Stimulated activated effector memory CD8-positive, alpha-beta T cell treated with anti-CD3 and anti-CD28 coated beads, Interleukin-12 subunit alpha, Interleukin-12 subunit beta, amount 100 ng/mL, for 72 hours (primary cell): ENCODE measurements around the gene NUP160.
A peak's percentile ranks its signal among the peaks of the same experiment; 100 is the strongest.
"Not testable (repeated sequence)": the region's sequence is repeated elsewhere in the genome, so short reads cannot be mapped to it uniquely, and the experiment has no call there.

Experiments
- ATAC-seq: fragments of 150-1000 bp; cut with Tn5 transposase; 2 replicates; pipeline ENCODE4 v1.10.0; 2021
- DNase-seq, 2 donors: peaks; one replicate each; pipeline ENCODE4 v3.0.0; 2021 to 2022; ENCODE audit warnings: low spot score in 2 of 2
- H3K27ac Mint-ChIP-seq: one replicate; pipeline ENCODE4 v1.8.0; 2022; ENCODE audit warnings: mild to moderate bottlenecking, mixed read lengths
- H3K36me3 Mint-ChIP-seq: one replicate; pipeline ENCODE4 v1.8.0; 2022; ENCODE audit warnings: mild to moderate bottlenecking, mixed read lengths
- H3K4me1 Mint-ChIP-seq: one replicate; pipeline ENCODE4 v1.8.0; 2022; ENCODE audit warnings: mixed read lengths
- H3K4me3 Mint-ChIP-seq: one replicate; pipeline ENCODE4 v1.8.0; 2022; ENCODE audit warnings: mild to moderate bottlenecking, mixed read lengths
- H3K9me3 Mint-ChIP-seq: one replicate; pipeline ENCODE4 v1.8.0; 2022; ENCODE audit warnings: mixed read lengths

Gene NUP160

DNA sequence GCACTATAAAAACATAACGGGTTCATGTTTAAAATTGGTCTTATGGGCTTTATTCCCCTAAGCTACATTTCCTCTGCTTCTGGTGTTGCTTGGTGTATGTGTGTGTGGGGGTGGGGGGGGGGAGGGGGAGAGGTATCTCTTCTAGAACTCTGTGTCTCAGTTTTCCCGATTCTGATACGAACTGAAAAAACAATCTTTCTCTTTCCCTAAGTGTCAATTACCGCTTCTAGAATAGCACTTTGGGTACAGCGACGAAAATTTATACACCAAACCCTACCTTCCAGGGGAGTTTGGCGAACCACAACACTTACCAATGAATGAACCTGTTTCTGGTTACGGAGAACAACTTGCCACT, 636 bp downstream of the NUP160 start:
- H3K27ac Mint-ChIP-seq, result peak overlapping the region; percentile 97
- DNase-seq (no peak), ATAC-seq (no peak)
- no peaks in the 10 kb centered on the region for H3K9me3 Mint-ChIP-seq
- H3K36me3 Mint-ChIP-seq, result peaks cover 6% of the 10 kb centered on the region
- peak overlapping the region; percentile 93 for H3K4me3 Mint-ChIP-seq
- peaks cover 41% of the 10 kb centered on the region for H3K4me1 Mint-ChIP-seq

DNA sequence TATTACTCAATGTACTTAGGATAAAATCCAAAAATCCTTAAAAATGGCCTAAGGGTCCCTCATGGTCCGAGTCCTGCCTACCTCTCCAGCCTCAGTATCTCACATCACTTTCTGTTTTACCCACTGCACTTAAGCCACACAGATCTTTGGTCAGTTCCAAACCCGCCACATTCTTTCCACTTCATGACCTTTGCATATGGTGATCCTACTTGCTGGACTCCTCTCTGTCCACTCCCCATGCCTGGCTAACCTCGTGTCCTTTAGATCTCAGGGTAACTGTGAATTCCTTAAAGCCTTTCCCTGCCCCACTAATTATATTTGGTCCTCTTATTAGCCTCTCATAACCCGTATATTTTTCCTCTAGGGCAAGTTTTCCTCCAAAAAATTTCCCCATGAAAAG, 1.2 kb downstream of the NUP160 start:
- DNase-seq (no peak), ATAC-seq (no peak)
- Mint-ChIP-seq H3K36me3 (peaks cover 6% of the 10 kb centered on the region), H3K27ac (peak overlapping the region; percentile 97), H3K4me3 (peak overlapping the region; percentile 93), H3K9me3 (no peaks in the 10 kb centered on the region), H3K4me1 (peaks cover 41% of the 10 kb centered on the region)

- DNase-seq (no peak), ATAC-seq (no peak)
- H3K27ac Mint-ChIP-seq, result no peak overlapping the region
- peaks cover 6% of the 10 kb centered on the region for H3K36me3 Mint-ChIP-seq
- no peak overlapping the region for H3K4me3 Mint-ChIP-seq
- no peaks in the 10 kb centered on the region for H3K9me3 Mint-ChIP-seq
- peaks cover 25% of the 10 kb centered on the region for H3K4me1 Mint-ChIP-seq
Measured at GRCh38 chr11:47843361-47844055, 4.6 kb downstream of the NUP160 start.

DNA sequence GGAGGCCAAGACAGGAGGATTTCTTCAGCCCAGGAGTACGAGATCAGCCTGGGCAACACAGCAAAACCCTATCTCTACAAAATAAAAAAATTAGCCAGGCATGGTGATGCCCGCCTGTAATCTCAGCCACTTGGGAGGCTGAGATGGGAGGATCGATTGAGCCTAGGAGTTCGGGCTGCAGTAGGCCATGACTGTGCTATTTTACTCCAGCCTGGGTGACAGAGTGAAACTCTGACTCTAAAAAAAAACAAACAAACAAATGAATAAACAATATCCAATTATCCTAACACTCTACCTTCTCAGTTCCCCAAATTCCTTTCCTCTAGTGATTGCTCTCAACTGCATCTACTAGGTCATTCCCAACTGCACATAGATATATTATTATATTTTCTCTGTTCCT, 5.4 kb downstream of the NUP160 start:
- peaks cover 24% of the 10 kb centered on the region for H3K4me1 Mint-ChIP-seq
- peaks cover 2% of the 10 kb centered on the region for H3K36me3 Mint-ChIP-seq
- DNase-seq, result no peak
- no peak for ATAC-seq
- H3K4me3 Mint-ChIP-seq, result no peak overlapping the region
- no peaks in the 10 kb centered on the region for H3K9me3 Mint-ChIP-seq
- no peak overlapping the region for H3K27ac Mint-ChIP-seq

DNA sequence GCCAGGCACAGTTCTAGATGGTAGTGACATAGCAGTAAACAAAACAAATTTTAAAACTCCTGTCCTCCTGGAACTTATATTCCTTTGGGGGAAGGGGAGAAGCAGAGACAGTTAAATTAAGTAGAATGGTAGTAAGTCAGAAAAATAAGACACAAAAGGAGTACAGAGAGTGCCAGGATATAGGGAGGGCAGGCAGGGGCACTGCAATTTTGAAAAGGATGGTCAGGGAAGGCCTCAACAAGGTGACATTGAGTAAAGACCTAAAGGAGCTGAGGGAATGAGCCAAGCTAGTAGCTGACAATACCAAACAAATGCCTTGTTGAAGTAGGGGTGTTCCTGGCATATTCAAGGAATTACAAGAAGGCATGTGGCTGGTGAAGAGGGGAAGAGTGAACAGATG, 10.2 kb downstream of the NUP160 start:
- Mint-ChIP-seq H3K9me3 (no peaks in the 10 kb centered on the region), H3K4me1 (peaks cover 5% of the 10 kb centered on the region), H3K27ac (no peak overlapping the region), H3K4me3 (no peak overlapping the region), H3K36me3 (no peaks in the 10 kb centered on the region)
- no peak for DNase-seq
- no peak for ATAC-seq

DNA sequence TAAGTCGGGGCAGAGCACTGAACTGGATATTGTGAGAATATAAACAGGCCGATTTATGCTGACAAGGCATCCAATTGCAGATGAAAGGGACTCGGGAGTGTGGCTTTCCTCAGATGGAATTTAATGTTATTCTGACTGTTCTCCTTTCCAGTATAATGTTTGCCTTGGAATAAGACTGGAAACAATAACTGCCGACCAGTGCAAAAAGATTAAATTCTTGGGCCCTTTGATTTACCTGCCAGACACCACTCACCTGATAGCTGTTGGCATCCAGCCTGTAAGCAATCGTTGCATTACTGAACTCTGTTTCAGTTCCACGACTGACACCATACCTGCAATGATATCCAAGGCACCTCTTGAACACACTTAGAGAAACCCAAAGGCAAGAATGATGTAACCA, 10.9 kb downstream of the NUP160 start:
- ATAC-seq (no peak), DNase-seq (no peak)
- Mint-ChIP-seq H3K27ac (no peak overlapping the region), H3K4me1 (peaks cover 5% of the 10 kb centered on the region), H3K36me3 (no peaks in the 10 kb centered on the region), H3K9me3 (no peaks in the 10 kb centered on the region), H3K4me3 (no peak overlapping the region)

- not testable (repeated sequence) for H3K4me3 Mint-ChIP-seq, H3K27ac Mint-ChIP-seq
- peaks cover 30% of the 10 kb centered on the region for H3K4me1 Mint-ChIP-seq
Measured at GRCh38 chr11:47830013-47830412, 18.1 kb downstream of the NUP160 start.

DNA sequence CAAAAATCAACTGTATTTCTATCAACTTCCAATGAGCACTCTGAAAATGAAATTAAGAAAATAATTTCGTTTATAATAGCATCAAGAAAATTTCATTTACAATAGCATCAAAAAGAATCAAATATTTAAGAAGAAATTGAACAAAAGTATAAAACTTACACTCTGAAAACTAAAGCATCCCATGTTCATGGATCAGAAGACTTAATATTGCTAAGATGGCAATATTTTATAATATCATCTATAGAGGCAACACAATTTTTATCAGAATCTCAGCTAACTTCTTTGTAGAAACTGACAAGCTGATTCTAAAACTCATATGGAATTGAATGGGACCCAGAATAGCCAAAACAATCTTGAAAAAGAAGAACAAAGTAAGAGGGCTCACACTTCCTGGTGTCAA, 19.9 kb downstream of the NUP160 start:
- Mint-ChIP-seq H3K4me1 (peaks cover 25% of the 10 kb centered on the region), H3K27ac (no peak overlapping the region), H3K9me3 (peaks cover under 1% of the 10 kb centered on the region), H3K4me3 (no peak overlapping the region), H3K36me3 (peaks cover 65% of the 10 kb centered on the region)
- DNase-seq (no peak), ATAC-seq (no peak)

More at GRCh38 chr11:47830013-47830412, 18.1 kb downstream of the NUP160 start:
- not testable (repeated sequence) for ATAC-seq, H3K9me3 Mint-ChIP-seq, DNase-seq
- peaks cover 48% of the 10 kb centered on the region for H3K36me3 Mint-ChIP-seq

DNA sequence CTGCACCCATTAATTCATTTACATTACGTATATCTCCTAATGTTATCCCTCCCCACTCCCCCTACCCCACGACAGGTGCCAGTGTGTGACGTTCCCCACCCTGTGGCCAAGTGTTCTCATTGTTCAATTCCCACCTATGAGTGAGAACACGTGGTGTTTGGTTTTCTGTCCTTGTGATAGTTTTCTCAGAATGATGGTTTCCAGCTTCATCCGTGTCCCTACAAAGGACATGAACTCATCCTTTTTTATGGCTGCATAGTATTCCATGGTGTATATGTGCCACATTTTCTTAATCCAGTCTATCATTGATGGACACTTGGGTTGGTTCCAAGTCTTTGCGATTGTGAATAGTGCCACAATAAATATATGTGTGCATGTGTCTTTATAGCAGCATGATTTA, 25.5 kb downstream of the NUP160 start:
- not testable (repeated sequence) for H3K4me3 Mint-ChIP-seq, H3K27ac Mint-ChIP-seq, H3K4me1 Mint-ChIP-seq, ATAC-seq, DNase-seq, H3K9me3 Mint-ChIP-seq
- peaks cover 100% of the 10 kb centered on the region for H3K36me3 Mint-ChIP-seq

DNA sequence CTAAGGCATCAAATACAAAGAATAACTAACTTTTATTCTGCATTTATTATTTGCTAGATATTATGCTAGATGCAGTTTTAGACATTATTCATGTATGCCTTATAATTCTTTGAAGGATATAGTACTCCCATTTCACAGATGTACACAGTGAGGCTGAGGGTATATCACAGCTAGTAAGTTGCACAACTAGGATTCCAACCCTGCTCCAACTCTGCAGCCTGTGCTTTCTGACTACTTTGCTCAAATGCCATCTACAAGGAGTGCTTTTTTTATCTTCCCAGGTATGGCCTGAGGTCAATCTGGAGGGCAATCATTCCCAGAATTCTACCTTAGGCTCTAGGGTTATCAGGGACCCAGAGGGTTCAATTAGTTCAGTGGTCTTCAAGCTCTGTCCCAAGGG, 28.4 kb downstream of the NUP160 start:
- Mint-ChIP-seq H3K27ac (no peak overlapping the region), H3K9me3 (peaks cover 3% of the 10 kb centered on the region), H3K4me1 (no peaks in the 10 kb centered on the region), H3K4me3 (no peak overlapping the region), H3K36me3 (peaks cover 100% of the 10 kb centered on the region)
- ATAC-seq, result no peak
- no peak for DNase-seq

GRCh38 chr11:47800759-47801158, 47.4 kb downstream of the NUP160 start:
- Mint-ChIP-seq H3K27ac (no peak overlapping the region), H3K36me3 (peaks cover 100% of the 10 kb centered on the region), H3K4me3 (no peak overlapping the region), H3K4me1 (peaks cover 8% of the 10 kb centered on the region), H3K9me3 (no peaks in the 10 kb centered on the region)
- DNase-seq (no peak), ATAC-seq (no peak)

DNA sequence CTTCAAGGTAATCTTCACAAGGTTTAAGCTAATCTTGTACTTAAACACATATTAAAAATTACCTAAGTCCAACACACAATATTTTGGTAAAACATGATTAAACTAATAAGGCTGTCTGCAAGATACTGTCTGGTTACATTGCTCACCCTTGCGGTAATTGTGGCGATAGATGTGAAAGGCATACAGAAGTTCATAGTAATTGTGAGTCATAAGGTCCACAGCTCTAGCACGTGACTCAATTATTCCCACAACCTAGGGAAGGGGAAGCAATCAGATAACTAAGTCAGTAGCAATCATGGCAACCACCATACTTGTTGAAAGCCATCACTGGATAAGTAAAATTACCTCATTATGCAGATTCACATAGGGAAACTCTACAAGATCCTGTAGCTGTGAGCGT, 50.5 kb downstream of the NUP160 start:
- H3K9me3 Mint-ChIP-seq, result no peaks in the 10 kb centered on the region
- peaks cover 100% of the 10 kb centered on the region for H3K36me3 Mint-ChIP-seq
- peaks cover 8% of the 10 kb centered on the region for H3K4me1 Mint-ChIP-seq
- H3K4me3 Mint-ChIP-seq, result no peak overlapping the region
- peak overlapping the region; percentile 85 for H3K27ac Mint-ChIP-seq
- peak; percentile 12 to 61 for DNase-seq
- peak; percentile 100 for ATAC-seq

GRCh38 chr11:47791774-47792430, 56.2 kb downstream of the NUP160 start:
- Mint-ChIP-seq H3K36me3 (peaks cover 100% of the 10 kb centered on the region), H3K9me3 (no peaks in the 10 kb centered on the region), H3K4me3 (no peak overlapping the region), H3K27ac (no peak overlapping the region), H3K4me1 (no peaks in the 10 kb centered on the region)
- ATAC-seq, result no peak
- DNase-seq, result no peak

DNA sequence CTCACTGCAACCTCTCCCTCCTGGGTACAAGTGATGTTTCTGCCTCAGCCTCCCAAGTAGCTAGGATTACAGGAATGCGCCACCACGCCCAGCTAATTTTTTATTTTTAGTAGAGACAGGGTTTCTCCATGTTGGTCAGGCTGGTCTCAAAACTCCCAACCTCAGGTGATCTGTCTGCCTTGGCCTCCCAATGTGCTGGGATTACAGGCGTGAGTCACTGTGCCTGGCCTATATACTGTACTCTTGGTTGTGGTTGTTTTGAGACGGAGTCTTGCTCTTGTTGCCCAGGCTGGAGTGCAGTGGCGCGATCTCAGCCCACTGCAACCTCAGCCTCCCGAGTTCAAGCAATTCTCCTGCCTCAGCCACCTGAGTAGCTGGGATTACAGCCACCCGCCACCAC, 58.1 kb downstream of the NUP160 start:
- not testable (repeated sequence) for H3K9me3 Mint-ChIP-seq, H3K27ac Mint-ChIP-seq, H3K4me3 Mint-ChIP-seq, ATAC-seq, H3K4me1 Mint-ChIP-seq
- H3K36me3 Mint-ChIP-seq, result peaks cover 100% of the 10 kb centered on the region
- DNase-seq, result peak in 1 of 2 donors; percentile 30

- peaks cover 100% of the 10 kb centered on the region for H3K36me3 Mint-ChIP-seq
- ATAC-seq, result peak; percentile 54
Measured at GRCh38 chr11:47788181-47788580, 60.0 kb downstream of the NUP160 start.

GRCh38 chr11:47786373-47786772, 61.8 kb downstream of the NUP160 start:
- H3K4me3 Mint-ChIP-seq, result no peak overlapping the region
- peak overlapping the region; percentile 15 for H3K27ac Mint-ChIP-seq
- peaks cover 97% of the 10 kb centered on the region for H3K36me3 Mint-ChIP-seq
- ATAC-seq (no peak), DNase-seq (no peak)
- H3K4me1 Mint-ChIP-seq, result no peaks in the 10 kb centered on the region
- no peaks in the 10 kb centered on the region for H3K9me3 Mint-ChIP-seq

More at GRCh38 chr11:47788181-47788580, 60.0 kb downstream of the NUP160 start:
- H3K4me1 Mint-ChIP-seq, result no peaks in the 10 kb centered on the region
- no peak overlapping the region for H3K27ac Mint-ChIP-seq
- H3K9me3 Mint-ChIP-seq, result no peaks in the 10 kb centered on the region
- no peak overlapping the region for H3K4me3 Mint-ChIP-seq
- DNase-seq, result peak in 1 of 2 donors; percentile 35
